GM12892 (cell line): Measurements from ENCODE around the gene SMIM22. TPM values are rescaled to one million over a fixed set of nuclear protein-coding genes. Genes with fewer than 3 reads are reported as not detected.

Experiments
- DNase-seq: peaks from one replicate; pipeline ENCODE4 v3.0.0; 2011; ENCODE audit not compliant: insufficient read length
- FAIRE-seq: peaks from 2 replicates; lab custom pipeline; 2011; peaks lifted over from hg19 to GRCh38; lab: Jason Lieb, UNC
- POLR2A ChIP-seq: IDR thresholded peaks from 2 replicates; pipeline ENCODE4 v1.6.1; 2011; ENCODE audit warnings: low read depth, low read length, control low read depth
- POLR2AphosphoS5 ChIP-seq: IDR thresholded peaks from 2 replicates; pipeline ENCODE4 v1.6.1; 2011; ENCODE audit warnings: low read depth, low read length, control low read depth
- TAF1 ChIP-seq: IDR thresholded peaks from 2 replicates; pipeline ENCODE4 v1.6.1; 2011; ENCODE audit warnings: low read depth, mild to moderate bottlenecking, control low read depth, low read length, borderline replicate concordance
- polyA plus RNA-seq: library from polyadenylated mRNA; unstranded; fragments of >200 nt; gene quantifications from one replicate; pipeline ENCODE4 v1.2.1, GENCODE V29; 2012; ENCODE audit warnings: missing spikeins, inconsistent platforms; ENCODE audit not compliant: missing spikeins

The SMIM22 gene
- not detected for polyA plus RNA-seq

- TF ChIP-seq POLR2A (no peak), POLR2AphosphoS5 (no peak), TAF1 (no peak)
- FAIRE-seq (no peak), DNase-seq (no peak)
Observed at GRCh38 chr16:4795181-4795827, at the start of gene SMIM22. Gene SMIM22 (plus strand): TSS chr16:4795369. CDS start chr16:4795735, 366 bp downstream.

- no peak for FAIRE-seq
- DNase-seq, result no peak
- TF ChIP-seq TAF1, result no peak
Observed at GRCh38 chr16:4746215-4746614, 49.0 kb upstream of the SMIM22 start.

- FAIRE-seq (no peak), DNase-seq (no peak)
- TF ChIP-seq POLR2AphosphoS5, result no peak
- no peak for TF ChIP-seq TAF1
Observed at GRCh38 chr16:4746991-4747574, 48.1 kb upstream of the SMIM22 start.

- no peak for FAIRE-seq
- TF ChIP-seq POLR2AphosphoS5 (no peak), POLR2A (no peak)
Observed at GRCh38 chr16:4747906-4748681, 47.1 kb upstream of the SMIM22 start.

GRCh38 chr16:4748682-4749411, 46.3 kb upstream of the SMIM22 start:
- FAIRE-seq, result no peak
- no peak for DNase-seq
- TF ChIP-seq POLR2A (no peak), POLR2AphosphoS5 (no peak), TAF1 (no peak)

More at GRCh38 chr16:4747906-4748681, 47.1 kb upstream of the SMIM22 start:
- DNase-seq, result no peak

GRCh38 chr16:4749700-4750257, 45.4 kb upstream of the SMIM22 start:
- FAIRE-seq (no peak), DNase-seq (no peak)
- TF ChIP-seq TAF1 (no peak), POLR2AphosphoS5 (no peak), POLR2A (no peak)

- no peak for DNase-seq
- FAIRE-seq, result no peak
- TF ChIP-seq TAF1, result no peak
- TF ChIP-seq POLR2AphosphoS5, result no peak
- no peak for TF ChIP-seq POLR2A
Observed at GRCh38 chr16:4750896-4751295, 44.3 kb upstream of the SMIM22 start.

- no peak for FAIRE-seq
- DNase-seq, result no peak
- no peak for TF ChIP-seq TAF1
Observed at GRCh38 chr16:4752351-4753100, 42.6 kb upstream of the SMIM22 start.

GRCh38 chr16:4753227-4753626, 41.9 kb upstream of the SMIM22 start:
- FAIRE-seq (no peak), DNase-seq (no peak)
- no peak for TF ChIP-seq POLR2A
- TF ChIP-seq POLR2AphosphoS5, result no peak
- no peak for TF ChIP-seq TAF1

GRCh38 chr16:4754865-4755264, 40.3 kb upstream of the SMIM22 start:
- FAIRE-seq, result no peak
- DNase-seq, result no peak

More at GRCh38 chr16:4754865-4755264, 40.3 kb upstream of the SMIM22 start:
- TF ChIP-seq POLR2A (no peak), POLR2AphosphoS5 (no peak), TAF1 (no peak)
